Neural cell (in vitro differentiated cells): ENCODE data around the gene VAT1L. TPM values are rescaled to one million over a fixed set of nuclear protein-coding genes. Genes with fewer than 3 reads are reported as not detected.
"Not testable (repeated sequence)": the region's sequence is repeated elsewhere in the genome, so short reads cannot be mapped to it uniquely, and the experiment has no call there.

ENCODE experiments used
- H2AFZ ChIP-seq: fragments of 200-600, 300-800 bp; sonication (generic), shearing (Covaris generic); 2 replicates; pipeline ENCODE4 v1.6.0; 2014; ENCODE audit warnings: low read depth, mild to moderate bottlenecking, antibody characterized with exemption, low read length, moderate library complexity
- H3F3A ChIP-seq: fragments of 200-600 bp; shearing (Covaris generic); 2 replicates; pipeline ENCODE4 v1.6.1; 2016; ENCODE audit warnings: mild to moderate bottlenecking, moderate library complexity, mixed read lengths, antibody characterized with exemption, low read length; ENCODE audit not compliant: insufficient read depth, poor library complexity, severe bottlenecking
- H3K27ac ChIP-seq: fragments of 200-600, 300-800 bp; sonication (generic), shearing (Covaris generic); 2 replicates; pipeline ENCODE4 v1.5.1; 2014; ENCODE audit warnings: mild to moderate bottlenecking, low read length, moderate library complexity
- H3K27me3 ChIP-seq: fragments of 300-800, 200-600 bp; sonication (generic), shearing (Covaris generic); 2 replicates; pipeline ENCODE4 v1.6.0; 2014; ENCODE audit warnings: mild to moderate bottlenecking, low read depth, low read length, moderate library complexity; ENCODE audit not compliant: insufficient read depth
- H3K36me3 ChIP-seq: fragments of 300-800, 200-600 bp; sonication (generic), shearing (Covaris generic); 2 replicates; pipeline ENCODE4 v1.5.1; 2014; ENCODE audit warnings: mild to moderate bottlenecking, antibody characterized with exemption, low read length, moderate library complexity; ENCODE audit not compliant: insufficient read depth
- H3K4me2 ChIP-seq: fragments of 300-800, 200-600 bp; sonication (generic), shearing (Covaris generic); 2 replicates; pipeline ENCODE4 v1.6.0; 2014; ENCODE audit warnings: mild to moderate bottlenecking, low read length
- H3K4me3 ChIP-seq: fragments of 300-800, 200-600 bp; sonication (generic), shearing (Covaris generic); 2 replicates; pipeline ENCODE4 v1.5.1; 2014; ENCODE audit warnings: mild to moderate bottlenecking, low read length, moderate library complexity
- H3K79me2 ChIP-seq: fragments of 200-600 bp; shearing (Covaris generic); replicated peaks from 2 replicates; pipeline ENCODE4 v1.6.0; 2014; ENCODE audit warnings: mild to moderate bottlenecking, low read length, moderate library complexity; ENCODE audit not compliant: insufficient read depth
- H3K9ac ChIP-seq: fragments of 300-800, 200-600 bp; sonication (generic), shearing (Covaris generic); 2 replicates; pipeline ENCODE4 v1.6.1; 2016; ENCODE audit warnings: mild to moderate bottlenecking, low read length, mixed read lengths
- H3K9me2 ChIP-seq: fragments of 200-600 bp; shearing (Covaris generic); 2 replicates; pipeline ENCODE4 v1.6.1; 2016; ENCODE audit warnings: mild to moderate bottlenecking, low read length, mixed read lengths; ENCODE audit not compliant: insufficient read depth
- H3K9me3 ChIP-seq: fragments of 200-600, 300-800 bp; sonication (generic), shearing (Covaris generic); 2 replicates; pipeline ENCODE4 v1.6.1; 2016; ENCODE audit warnings: mild to moderate bottlenecking, mixed run types, low read length, moderate library complexity, mixed read lengths
- H4K20me1 ChIP-seq: fragments of 200-600 bp; shearing (Covaris generic); 2 replicates; pipeline ENCODE4 v1.6.1; 2016; ENCODE audit warnings: mild to moderate bottlenecking, mixed run types; ENCODE audit not compliant: insufficient read depth
- CTCF ChIP-seq: fragments of 450-650 bp; IDR thresholded peaks from 2 replicates; pipeline ENCODE4 v1.5.1; 2014; ENCODE audit warnings: antibody characterized with exemption, mild to moderate bottlenecking, moderate library complexity; ENCODE audit not compliant: poor library complexity, severe bottlenecking
- EP300 ChIP-seq: fragments of 450-650 bp; conservative IDR thresholded peaks from 2 replicates; pipeline ENCODE4 v1.6.1; 2014; ENCODE audit warnings: antibody characterized with exemption, mild to moderate bottlenecking, moderate library complexity; ENCODE audit not compliant: poor library complexity, severe bottlenecking
- EZH2 ChIP-seq: fragments of 200-600, 300-800 bp; shearing (Covaris generic), sonication (generic); IDR thresholded peaks from 2 replicates; pipeline ENCODE4 v1.6.1; 2014; ENCODE audit warnings: antibody characterized with exemption, low read length, borderline replicate concordance, mild to moderate bottlenecking; ENCODE audit not compliant: insufficient read depth, poor library complexity, severe bottlenecking
- MXI1 ChIP-seq: fragments of 450-650 bp; conservative IDR thresholded peaks from 2 replicates; pipeline ENCODE4 v1.6.1; 2014; ENCODE audit warnings: antibody characterized with exemption, mild to moderate bottlenecking; ENCODE audit not compliant: poor library complexity, severe bottlenecking
- POLR2AphosphoS5 ChIP-seq: IDR thresholded peaks from 2 replicates; pipeline ENCODE4 v1.6.1; 2012
- RAD21 ChIP-seq: fragments of 450-650 bp; conservative IDR thresholded peaks from 2 replicates; pipeline ENCODE4 v1.6.1; 2014; ENCODE audit warnings: antibody characterized with exemption, mild to moderate bottlenecking, moderate library complexity
- REST ChIP-seq: IDR thresholded peaks from 2 replicates; pipeline ENCODE4 v1.6.1; 2012; ENCODE audit warnings: borderline replicate concordance
- SMC3 ChIP-seq: fragments of 450-650 bp; conservative IDR thresholded peaks from 2 replicates; pipeline ENCODE4 v1.6.1; 2014; ENCODE audit warnings: antibody characterized with exemption, mild to moderate bottlenecking, moderate library complexity; ENCODE audit not compliant: poor library complexity
- TAF1 ChIP-seq: IDR thresholded peaks from 2 replicates; pipeline ENCODE4 v1.6.1; 2012; ENCODE audit warnings: low read depth
- polyA plus RNA-seq: library from polyadenylated mRNA; depleted of rRNA; stranded (reverse); fragments of >200 nt; gene quantifications from 2 replicates; pipeline ENCODE4 v1.2.3, GENCODE V29; 2014

VAT1L gene
- polyA plus RNA-seq, 1 donor from 2014 or later = 54.5 TPM

GRCh38 chr16:77946823-77947222, 158.5 kb downstream of the VAT1L start:
- peak overlapping the region; percentile 49 for H3K4me3 ChIP-seq
- no peaks in the 10 kb centered on the region for H3F3A ChIP-seq
- H3K9me3 ChIP-seq = no peaks in the 10 kb centered on the region
- H3K9me2 ChIP-seq = no peaks in the 10 kb centered on the region
- peak overlapping the region; percentile 67 for H3K27ac ChIP-seq
- H3K36me3 ChIP-seq = no peaks in the 10 kb centered on the region
- no peak for TF ChIP-seq SMC3
- TF ChIP-seq POLR2AphosphoS5 = peak; percentile 61
- peak; percentile 95 for TF ChIP-seq REST
- TF ChIP-seq RAD21 = no peak
- peak; percentile 62 for TF ChIP-seq EP300
- TF ChIP-seq TAF1 = no peak
- TF ChIP-seq MXI1 = no peak
- no peak for TF ChIP-seq EZH2
- no peak for TF ChIP-seq CTCF
- no peaks in the 10 kb centered on the region for H3K79me2 ChIP-seq
- peak overlapping the region; percentile 6 for H3K9ac ChIP-seq
- H3K27me3 ChIP-seq = no peaks in the 10 kb centered on the region
- H4K20me1 ChIP-seq = no peaks in the 10 kb centered on the region
- peak overlapping the region; percentile 18 for H3K4me2 ChIP-seq
- H2AFZ ChIP-seq = no peak overlapping the region

GRCh38 chr16:77947590-77947989, 159.2 kb downstream of the VAT1L start:
- H3F3A ChIP-seq, H3K9me3 ChIP-seq, H2AFZ ChIP-seq, H4K20me1 ChIP-seq, H3K27me3 ChIP-seq, H3K79me2 ChIP-seq, H3K9me2 ChIP-seq, H3K36me3 ChIP-seq: not testable (repeated sequence)
- Histone ChIP-seq H3K4me3 (peak overlapping the region; percentile 49), H3K9ac (peak overlapping the region; percentile 6), H3K4me2 (peak overlapping the region; percentile 18), H3K27ac (peak overlapping the region; percentile 67)

GRCh38 chr16:77948835-77949234, 160.5 kb downstream of the VAT1L start:
- H3K79me2 ChIP-seq = no peaks in the 10 kb centered on the region
- no peaks in the 10 kb centered on the region for H3K9me3 ChIP-seq
- no peak overlapping the region for H2AFZ ChIP-seq
- H3K27ac ChIP-seq = no peak overlapping the region
- H3K36me3 ChIP-seq = no peaks in the 10 kb centered on the region
- no peaks in the 10 kb centered on the region for H3K9me2 ChIP-seq
- H3F3A ChIP-seq = no peaks in the 10 kb centered on the region
- peak; percentile 32 for TF ChIP-seq EP300
- TF ChIP-seq REST = no peak
- peak; percentile 72 for TF ChIP-seq POLR2AphosphoS5
- no peak overlapping the region for H3K9ac ChIP-seq
- H3K27me3 ChIP-seq = no peaks in the 10 kb centered on the region
- H3K4me2 ChIP-seq = no peak overlapping the region
- no peaks in the 10 kb centered on the region for H4K20me1 ChIP-seq
- H3K4me3 ChIP-seq = no peak overlapping the region
